ENCODE measurements around the gene NXPH3.

DNA sequence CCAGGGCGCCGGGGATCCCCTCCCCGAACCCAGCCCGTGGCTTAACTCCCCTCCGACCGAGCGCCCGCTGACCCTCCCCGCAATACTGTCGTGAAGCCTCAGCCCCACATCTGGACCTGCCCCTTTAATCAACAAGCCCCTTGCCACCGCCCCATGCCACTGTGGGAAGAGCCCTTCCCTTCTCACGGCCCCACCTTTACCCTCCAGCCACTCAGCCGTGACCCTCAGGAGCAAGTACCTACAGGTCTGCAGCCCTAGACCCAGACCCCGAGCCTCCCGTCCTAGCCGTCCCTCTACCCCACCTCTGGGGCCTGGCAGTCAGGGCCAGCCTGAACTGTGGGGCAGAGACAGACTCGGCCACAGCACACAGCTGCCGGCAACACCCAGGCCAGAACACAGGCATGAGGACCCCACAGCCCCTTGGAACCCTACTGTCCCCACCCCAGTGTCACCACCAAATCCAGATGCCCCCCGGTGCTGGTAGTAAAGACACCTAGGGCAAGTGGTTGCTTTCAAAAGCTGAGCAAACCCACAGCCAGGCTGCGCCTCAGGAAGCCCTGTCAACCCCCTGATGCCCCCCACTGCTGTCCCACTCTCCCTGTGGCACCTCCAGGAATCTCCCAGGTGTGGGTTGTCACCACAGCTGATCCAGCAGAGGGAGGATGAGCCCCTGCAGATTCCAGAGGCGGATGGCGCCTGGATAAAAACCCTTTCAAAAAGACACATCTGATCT is 1.4 kb downstream of the NXPH3 start:
- TF ChIP-seq, protein P1, sequence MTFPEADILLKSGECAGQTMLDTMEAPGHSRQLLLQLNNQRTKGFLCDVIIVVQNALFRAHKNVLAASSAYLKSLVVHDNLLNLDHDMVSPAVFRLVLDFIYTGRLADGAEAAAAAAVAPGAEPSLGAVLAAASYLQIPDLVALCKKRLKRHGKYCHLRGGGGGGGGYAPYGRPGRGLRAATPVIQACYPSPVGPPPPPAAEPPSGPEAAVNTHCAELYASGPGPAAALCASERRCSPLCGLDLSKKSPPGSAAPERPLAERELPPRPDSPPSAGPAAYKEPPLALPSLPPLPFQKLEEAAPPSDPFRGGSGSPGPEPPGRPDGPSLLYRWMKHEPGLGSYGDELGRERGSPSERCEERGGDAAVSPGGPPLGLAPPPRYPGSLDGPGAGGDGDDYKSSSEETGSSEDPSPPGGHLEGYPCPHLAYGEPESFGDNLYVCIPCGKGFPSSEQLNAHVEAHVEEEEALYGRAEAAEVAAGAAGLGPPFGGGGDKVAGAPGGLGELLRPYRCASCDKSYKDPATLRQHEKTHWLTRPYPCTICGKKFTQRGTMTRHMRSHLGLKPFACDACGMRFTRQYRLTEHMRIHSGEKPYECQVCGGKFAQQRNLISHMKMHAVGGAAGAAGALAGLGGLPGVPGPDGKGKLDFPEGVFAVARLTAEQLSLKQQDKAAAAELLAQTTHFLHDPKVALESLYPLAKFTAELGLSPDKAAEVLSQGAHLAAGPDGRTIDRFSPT (tag by site-specific recombination; IDR thresholded peaks at IDR 0.05), result no peak
- TF ChIP-seq KLF16 (tag by site-specific recombination; IDR thresholded peaks at IDR 0.05) (no peak), ZNF416 (tag by site-specific recombination; IDR thresholded peaks at IDR 0.05) (no peak)
- TF ChIP-seq, protein P2, sequence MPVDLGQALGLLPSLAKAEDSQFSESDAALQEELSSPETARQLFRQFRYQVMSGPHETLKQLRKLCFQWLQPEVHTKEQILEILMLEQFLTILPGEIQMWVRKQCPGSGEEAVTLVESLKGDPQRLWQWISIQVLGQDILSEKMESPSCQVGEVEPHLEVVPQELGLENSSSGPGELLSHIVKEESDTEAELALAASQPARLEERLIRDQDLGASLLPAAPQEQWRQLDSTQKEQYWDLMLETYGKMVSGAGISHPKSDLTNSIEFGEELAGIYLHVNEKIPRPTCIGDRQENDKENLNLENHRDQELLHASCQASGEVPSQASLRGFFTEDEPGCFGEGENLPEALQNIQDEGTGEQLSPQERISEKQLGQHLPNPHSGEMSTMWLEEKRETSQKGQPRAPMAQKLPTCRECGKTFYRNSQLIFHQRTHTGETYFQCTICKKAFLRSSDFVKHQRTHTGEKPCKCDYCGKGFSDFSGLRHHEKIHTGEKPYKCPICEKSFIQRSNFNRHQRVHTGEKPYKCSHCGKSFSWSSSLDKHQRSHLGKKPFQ (tag by site-specific recombination; IDR thresholded peaks at IDR 0.05), result no peak
- TF ChIP-seq, protein P3, sequence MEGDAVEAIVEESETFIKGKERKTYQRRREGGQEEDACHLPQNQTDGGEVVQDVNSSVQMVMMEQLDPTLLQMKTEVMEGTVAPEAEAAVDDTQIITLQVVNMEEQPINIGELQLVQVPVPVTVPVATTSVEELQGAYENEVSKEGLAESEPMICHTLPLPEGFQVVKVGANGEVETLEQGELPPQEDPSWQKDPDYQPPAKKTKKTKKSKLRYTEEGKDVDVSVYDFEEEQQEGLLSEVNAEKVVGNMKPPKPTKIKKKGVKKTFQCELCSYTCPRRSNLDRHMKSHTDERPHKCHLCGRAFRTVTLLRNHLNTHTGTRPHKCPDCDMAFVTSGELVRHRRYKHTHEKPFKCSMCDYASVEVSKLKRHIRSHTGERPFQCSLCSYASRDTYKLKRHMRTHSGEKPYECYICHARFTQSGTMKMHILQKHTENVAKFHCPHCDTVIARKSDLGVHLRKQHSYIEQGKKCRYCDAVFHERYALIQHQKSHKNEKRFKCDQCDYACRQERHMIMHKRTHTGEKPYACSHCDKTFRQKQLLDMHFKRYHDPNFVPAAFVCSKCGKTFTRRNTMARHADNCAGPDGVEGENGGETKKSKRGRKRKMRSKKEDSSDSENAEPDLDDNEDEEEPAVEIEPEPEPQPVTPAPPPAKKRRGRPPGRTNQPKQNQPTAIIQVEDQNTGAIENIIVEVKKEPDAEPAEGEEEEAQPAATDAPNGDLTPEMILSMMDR (tag by site-specific recombination; IDR thresholded peaks at IDR 0.05), result no peak
- TF ChIP-seq, protein P4, sequence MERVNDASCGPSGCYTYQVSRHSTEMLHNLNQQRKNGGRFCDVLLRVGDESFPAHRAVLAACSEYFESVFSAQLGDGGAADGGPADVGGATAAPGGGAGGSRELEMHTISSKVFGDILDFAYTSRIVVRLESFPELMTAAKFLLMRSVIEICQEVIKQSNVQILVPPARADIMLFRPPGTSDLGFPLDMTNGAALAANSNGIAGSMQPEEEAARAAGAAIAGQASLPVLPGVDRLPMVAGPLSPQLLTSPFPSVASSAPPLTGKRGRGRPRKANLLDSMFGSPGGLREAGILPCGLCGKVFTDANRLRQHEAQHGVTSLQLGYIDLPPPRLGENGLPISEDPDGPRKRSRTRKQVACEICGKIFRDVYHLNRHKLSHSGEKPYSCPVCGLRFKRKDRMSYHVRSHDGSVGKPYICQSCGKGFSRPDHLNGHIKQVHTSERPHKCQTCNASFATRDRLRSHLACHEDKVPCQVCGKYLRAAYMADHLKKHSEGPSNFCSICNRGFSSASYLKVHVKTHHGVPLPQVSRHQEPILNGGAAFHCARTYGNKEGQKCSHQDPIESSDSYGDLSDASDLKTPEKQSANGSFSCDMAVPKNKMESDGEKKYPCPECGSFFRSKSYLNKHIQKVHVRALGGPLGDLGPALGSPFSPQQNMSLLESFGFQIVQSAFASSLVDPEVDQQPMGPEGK (tag by site-specific recombination; IDR thresholded peaks at IDR 0.05), result no peak; the same call in 1 of the 2 replicates
- TF ChIP-seq, protein P5, sequence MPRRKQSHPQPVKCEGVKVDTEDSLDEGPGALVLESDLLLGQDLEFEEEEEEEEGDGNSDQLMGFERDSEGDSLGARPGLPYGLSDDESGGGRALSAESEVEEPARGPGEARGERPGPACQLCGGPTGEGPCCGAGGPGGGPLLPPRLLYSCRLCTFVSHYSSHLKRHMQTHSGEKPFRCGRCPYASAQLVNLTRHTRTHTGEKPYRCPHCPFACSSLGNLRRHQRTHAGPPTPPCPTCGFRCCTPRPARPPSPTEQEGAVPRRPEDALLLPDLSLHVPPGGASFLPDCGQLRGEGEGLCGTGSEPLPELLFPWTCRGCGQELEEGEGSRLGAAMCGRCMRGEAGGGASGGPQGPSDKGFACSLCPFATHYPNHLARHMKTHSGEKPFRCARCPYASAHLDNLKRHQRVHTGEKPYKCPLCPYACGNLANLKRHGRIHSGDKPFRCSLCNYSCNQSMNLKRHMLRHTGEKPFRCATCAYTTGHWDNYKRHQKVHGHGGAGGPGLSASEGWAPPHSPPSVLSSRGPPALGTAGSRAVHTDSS (tag by site-specific recombination; IDR thresholded peaks at IDR 0.05), result no peak
- TF ChIP-seq, protein P6, sequence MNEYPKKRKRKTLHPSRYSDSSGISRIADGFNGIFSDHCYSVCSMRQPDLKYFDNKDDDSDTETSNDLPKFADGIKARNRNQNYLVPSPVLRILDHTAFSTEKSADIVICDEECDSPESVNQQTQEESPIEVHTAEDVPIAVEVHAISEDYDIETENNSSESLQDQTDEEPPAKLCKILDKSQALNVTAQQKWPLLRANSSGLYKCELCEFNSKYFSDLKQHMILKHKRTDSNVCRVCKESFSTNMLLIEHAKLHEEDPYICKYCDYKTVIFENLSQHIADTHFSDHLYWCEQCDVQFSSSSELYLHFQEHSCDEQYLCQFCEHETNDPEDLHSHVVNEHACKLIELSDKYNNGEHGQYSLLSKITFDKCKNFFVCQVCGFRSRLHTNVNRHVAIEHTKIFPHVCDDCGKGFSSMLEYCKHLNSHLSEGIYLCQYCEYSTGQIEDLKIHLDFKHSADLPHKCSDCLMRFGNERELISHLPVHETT (tag by site-specific recombination; IDR thresholded peaks at IDR 0.05), result no peak
- TF ChIP-seq, protein P7, sequence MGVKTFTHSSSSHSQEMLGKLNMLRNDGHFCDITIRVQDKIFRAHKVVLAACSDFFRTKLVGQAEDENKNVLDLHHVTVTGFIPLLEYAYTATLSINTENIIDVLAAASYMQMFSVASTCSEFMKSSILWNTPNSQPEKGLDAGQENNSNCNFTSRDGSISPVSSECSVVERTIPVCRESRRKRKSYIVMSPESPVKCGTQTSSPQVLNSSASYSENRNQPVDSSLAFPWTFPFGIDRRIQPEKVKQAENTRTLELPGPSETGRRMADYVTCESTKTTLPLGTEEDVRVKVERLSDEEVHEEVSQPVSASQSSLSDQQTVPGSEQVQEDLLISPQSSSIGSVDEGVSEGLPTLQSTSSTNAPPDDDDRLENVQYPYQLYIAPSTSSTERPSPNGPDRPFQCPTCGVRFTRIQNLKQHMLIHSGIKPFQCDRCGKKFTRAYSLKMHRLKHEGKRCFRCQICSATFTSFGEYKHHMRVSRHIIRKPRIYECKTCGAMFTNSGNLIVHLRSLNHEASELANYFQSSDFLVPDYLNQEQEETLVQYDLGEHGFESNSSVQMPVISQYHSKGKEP (tag by site-specific recombination; IDR thresholded peaks at IDR 0.05), result no peak
- TF ChIP-seq, protein P8, sequence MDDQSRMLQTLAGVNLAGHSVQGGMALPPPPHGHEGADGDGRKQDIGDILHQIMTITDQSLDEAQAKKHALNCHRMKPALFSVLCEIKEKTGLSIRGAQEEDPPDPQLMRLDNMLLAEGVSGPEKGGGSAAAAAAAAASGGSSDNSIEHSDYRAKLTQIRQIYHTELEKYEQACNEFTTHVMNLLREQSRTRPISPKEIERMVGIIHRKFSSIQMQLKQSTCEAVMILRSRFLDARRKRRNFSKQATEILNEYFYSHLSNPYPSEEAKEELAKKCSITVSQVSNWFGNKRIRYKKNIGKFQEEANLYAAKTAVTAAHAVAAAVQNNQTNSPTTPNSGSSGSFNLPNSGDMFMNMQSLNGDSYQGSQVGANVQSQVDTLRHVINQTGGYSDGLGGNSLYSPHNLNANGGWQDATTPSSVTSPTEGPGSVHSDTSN (CRISPR knock-in tag; IDR thresholded peaks at IDR 0.05), result no peak
- TF ChIP-seq, protein P9, sequence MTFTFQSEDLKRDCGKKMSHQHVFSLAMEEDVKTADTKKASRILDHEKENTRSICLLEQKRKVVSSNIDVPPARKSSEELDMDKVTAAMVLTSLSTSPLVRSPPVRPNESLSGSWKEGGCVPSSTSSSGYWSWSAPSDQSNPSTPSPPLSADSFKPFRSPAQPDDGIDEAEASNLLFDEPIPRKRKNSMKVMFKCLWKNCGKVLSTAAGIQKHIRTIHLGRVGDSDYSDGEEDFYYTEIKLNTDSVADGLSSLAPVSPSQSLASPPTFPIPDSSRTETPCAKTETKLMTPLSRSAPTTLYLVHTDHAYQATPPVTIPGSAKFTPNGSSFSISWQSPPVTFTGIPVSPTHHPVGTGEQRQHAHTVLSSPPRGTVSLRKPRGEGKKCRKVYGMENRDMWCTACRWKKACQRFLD (tag by site-specific recombination; IDR thresholded peaks at IDR 0.05), result no peak
- TF ChIP-seq, protein P10, sequence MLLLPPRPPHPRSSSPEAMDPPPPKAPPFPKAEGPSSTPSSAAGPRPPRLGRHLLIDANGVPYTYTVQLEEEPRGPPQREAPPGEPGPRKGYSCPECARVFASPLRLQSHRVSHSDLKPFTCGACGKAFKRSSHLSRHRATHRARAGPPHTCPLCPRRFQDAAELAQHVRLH (tag by site-specific recombination; IDR thresholded peaks at IDR 0.05), result no peak
- TF ChIP-seq, protein P11, sequence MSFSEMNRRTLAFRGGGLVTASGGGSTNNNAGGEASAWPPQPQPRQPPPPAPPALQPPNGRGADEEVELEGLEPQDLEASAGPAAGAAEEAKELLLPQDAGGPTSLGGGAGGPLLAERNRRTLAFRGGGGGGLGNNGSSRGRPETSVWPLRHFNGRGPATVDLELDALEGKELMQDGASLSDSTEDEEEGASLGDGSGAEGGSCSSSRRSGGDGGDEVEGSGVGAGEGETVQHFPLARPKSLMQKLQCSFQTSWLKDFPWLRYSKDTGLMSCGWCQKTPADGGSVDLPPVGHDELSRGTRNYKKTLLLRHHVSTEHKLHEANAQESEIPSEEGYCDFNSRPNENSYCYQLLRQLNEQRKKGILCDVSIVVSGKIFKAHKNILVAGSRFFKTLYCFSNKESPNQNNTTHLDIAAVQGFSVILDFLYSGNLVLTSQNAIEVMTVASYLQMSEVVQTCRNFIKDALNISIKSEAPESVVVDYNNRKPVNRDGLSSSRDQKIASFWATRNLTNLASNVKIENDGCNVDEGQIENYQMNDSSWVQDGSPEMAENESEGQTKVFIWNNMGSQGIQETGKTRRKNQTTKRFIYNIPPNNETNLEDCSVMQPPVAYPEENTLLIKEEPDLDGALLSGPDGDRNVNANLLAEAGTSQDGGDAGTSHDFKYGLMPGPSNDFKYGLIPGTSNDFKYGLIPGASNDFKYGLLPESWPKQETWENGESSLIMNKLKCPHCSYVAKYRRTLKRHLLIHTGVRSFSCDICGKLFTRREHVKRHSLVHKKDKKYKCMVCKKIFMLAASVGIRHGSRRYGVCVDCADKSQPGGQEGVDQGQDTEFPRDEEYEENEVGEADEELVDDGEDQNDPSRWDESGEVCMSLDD (tag by site-specific recombination; IDR thresholded peaks at IDR 0.05), result no peak
